Testis (tissue), 5 donors: ENCODE data around the gene LIPA. TPM values are rescaled to one million over a fixed set of nuclear protein-coding genes. Genes with fewer than 3 reads are reported as not detected.

Experiments
- DNase-seq: peaks from one replicate; pipeline ENCODE4 v3.0.0-alpha.2; 2019
- H3K27ac ChIP-seq, 2 donors: fragments of 200-600 bp; sonication (generic); one replicate each; pipeline ENCODE4 v1.5.1; 2019
- H3K27me3 ChIP-seq: fragments of 200-600 bp; sonication (generic); one replicate; pipeline ENCODE4 v1.5.1; 2019
- H3K36me3 ChIP-seq: fragments of 200-600 bp; sonication (generic); one replicate; pipeline ENCODE4 v1.5.1; 2017; ENCODE audit warnings: low read depth; ENCODE audit errors: missing control alignments
- H3K4me1 ChIP-seq: fragments of 200-600 bp; sonication (generic); one replicate; pipeline ENCODE4 v1.5.1; 2019
- H3K4me3 ChIP-seq, 2 donors: fragments of 200-600 bp; sonication (generic); one replicate each; pipeline ENCODE4 v1.5.1; 2017 to 2019
- H3K9me3 ChIP-seq: fragments of 200-600 bp; sonication (generic); one replicate; pipeline ENCODE4 v1.5.1; 2017
- CTCF ChIP-seq, 3 experiments: fragments of 450-650 bp in 2 of 3; fragments of 200-600 bp in 1 of 3; sonication (generic) in 1 of 3; IDR thresholded peaks; one replicate each; pipeline ENCODE4 v1.5.1; 2016 to 2019; ENCODE audit warnings: antibody characterized with exemption in 3 of 3, mild to moderate bottlenecking in 2 of 3, moderate library complexity in 1 of 3
- POLR2A ChIP-seq: fragments of 450-650 bp; IDR thresholded peaks from one replicate; pipeline ENCODE4 v1.6.1; 2017; ENCODE audit warnings: antibody characterized with exemption, mild to moderate bottlenecking, moderate library complexity
- WGBS, 2 donors: methylation state at CpG; one replicate each; pipeline ENCODE4 v1.1.5; 2018; 5-methylcytosine and 5-hydroxymethylcytosine counted together
- intact Hi-C: fragments of 100-400 bp; cut with DNase I; formaldehyde crosslinking; loops from one replicate; pipeline ENCODE4 v1.15.1; 2023; ENCODE audit warnings: low total_unique reads
- long read RNA-seq, 2 donors: transcript quantifications; one replicate each; lab custom pipeline, GENCODE V29; 2026
- polyA plus RNA-seq: library from polyadenylated mRNA; stranded (reverse); fragments of 350-450 nt; fragmentation: Illumina TruSeq; extraction: RNeasy Lipid Tissue Mini Kit (QIAGEN cat#74804); gene quantifications from one replicate; pipeline ENCODE4 v1.2.3, GENCODE V29; 2014; ENCODE audit warnings: low read depth, low replicate concordance; ENCODE audit not compliant: insufficient read depth
- total RNA-seq, 2 donors: library from RNA; depleted of rRNA; stranded (reverse); fragments of >200 nt; gene quantifications; one replicate each; pipeline ENCODE4 v1.2.3, GENCODE V29; 2016

LIPA gene
- 10 to 100 TPM; 13.3 to 13.9 TPM for total RNA-seq
- 32.3 TPM for polyA plus RNA-seq
- long read RNA-seq, donor 1, transcript LIPA-202 (10 exons, 2,782 nt), result major isoform, 30 of 30 reads
- long read RNA-seq, donor 1, partial matches to known transcripts, result 0 of 30 reads
- long read RNA-seq, donor 1, other reads (novel, unspliced or antisense), result 0 of 30 reads
- long read RNA-seq, donor 2, transcript LIPA-202 (10 exons, 2,782 nt), result major isoform, 24 of 46 reads
- long read RNA-seq, donor 2, partial matches to known transcripts, result 17 of 46 reads
- long read RNA-seq, donor 2, other reads (novel, unspliced or antisense), result 5 of 46 reads

- peak; percentile 97 for DNase-seq
- H3K36me3 ChIP-seq, result no peaks in the 10 kb centered on the region
- no peaks in the 10 kb centered on the region for H3K9me3 ChIP-seq
- no peaks in the 10 kb centered on the region for H3K27me3 ChIP-seq
- intact Hi-C loops, result no loop called here
- WGBS, 2 donors, result 0 to 1% methylated on average over 9 to 53 of the region's 53 CpGs
- H3K4me3 ChIP-seq, result peak within 1 kb of the TSS; percentile 75 to 95
- TF ChIP-seq POLR2A (no peak), CTCF (IDR thresholded peaks at IDR 0.05) (no peak)
- H3K4me1 ChIP-seq, result peaks cover 5% of the 10 kb centered on the region
- H3K27ac ChIP-seq, result peak within 1 kb of the TSS; percentile 41 to 59
These were observed at the start of gene LIPA for GRCh38 chr10:89251409-89252224. Gene LIPA (minus strand): TSS chr10:89251775. CDS start chr10:89247648, 4,127 bp downstream.

GRCh38 chr10:89301232-89301631 is 49.7 kb upstream of the LIPA start:
- Histone ChIP-seq H3K4me1 (peaks cover 5% of the 10 kb centered on the region), H3K36me3 (no peaks in the 10 kb centered on the region), H3K4me3 (peak overlapping the region; percentile 49 to 59), H3K27ac (peak overlapping the region; percentile 71 to 83), H3K27me3 (no peaks in the 10 kb centered on the region), H3K9me3 (no peaks in the 10 kb centered on the region)
- WGBS, 2 donors, result 11 to 36% methylated on average over 2 of the region's 2 CpGs
- intact Hi-C loops, result no loop called here
- DNase-seq, result peak; percentile 38
- TF ChIP-seq POLR2A, result no peak
- no peak for TF ChIP-seq CTCF (IDR thresholded peaks at IDR 0.05)

GRCh38 chr10:89299031-89299430 is 47.5 kb upstream of the LIPA start:
- intact Hi-C loops, result no loop called here
- Histone ChIP-seq H3K36me3 (no peaks in the 10 kb centered on the region), H3K27me3 (no peaks in the 10 kb centered on the region), H3K9me3 (no peaks in the 10 kb centered on the region), H3K27ac (no peak overlapping the region), H3K4me1 (peaks cover 10% of the 10 kb centered on the region), H3K4me3 (no peak overlapping the region)
- 87 to 90% methylated on average over 4 of the region's 4 CpGs for WGBS, 2 donors
- no peak for DNase-seq
- no peak for TF ChIP-seq POLR2A
- TF ChIP-seq CTCF (IDR thresholded peaks at IDR 0.05), result no peak

GRCh38 chr10:89297791-89298190 is 46.2 kb upstream of the LIPA start:
- H3K4me3 ChIP-seq, result no peak overlapping the region
- no peak overlapping the region for H3K27ac ChIP-seq
- no peak for DNase-seq
- H3K9me3 ChIP-seq, result no peaks in the 10 kb centered on the region
- H3K27me3 ChIP-seq, result no peaks in the 10 kb centered on the region
- TF ChIP-seq CTCF (IDR thresholded peaks at IDR 0.05) (no peak), POLR2A (no peak)
- WGBS, 2 donors, result 98 to 100% methylated on average over 1 to 5 of the region's 5 CpGs
- no peaks in the 10 kb centered on the region for H3K36me3 ChIP-seq
- intact Hi-C loops, result no loop called here
- H3K4me1 ChIP-seq, result peaks cover 10% of the 10 kb centered on the region
